SKM-1 (cell line): Measurements from ENCODE around the gene DDR2.

Experiments used
- DNase-seq: peaks from one replicate; lab custom pipeline; 2025; ENCODE audit not compliant: unreplicated experiment; lab: John Stamatoyannopoulos, UW

DDR2 gene

GRCh38 chr1:162695687-162696086, 63.4 kb downstream of the DDR2 start:
- DNase-seq, result no peak

GRCh38 chr1:162696286-162696862, 64.1 kb downstream of the DDR2 start:
- no peak for DNase-seq

- no peak for DNase-seq
These were observed 65.1 kb downstream of the DDR2 start for GRCh38 chr1:162697140-162697895.

- DNase-seq, result no peak
These were observed 67.1 kb downstream of the DDR2 start for GRCh38 chr1:162699366-162699765.

GRCh38 chr1:162700131-162700530, 67.9 kb downstream of the DDR2 start:
- no peak for DNase-seq

- no peak for DNase-seq
These were observed 69.0 kb downstream of the DDR2 start for GRCh38 chr1:162701286-162701685.

GRCh38 chr1:162702628-162703027, 70.4 kb downstream of the DDR2 start:
- no peak for DNase-seq

GRCh38 chr1:162703708-162704107, 71.4 kb downstream of the DDR2 start:
- no peak for DNase-seq

- DNase-seq, result no peak
These were observed 72.6 kb downstream of the DDR2 start for GRCh38 chr1:162704673-162705424.

GRCh38 chr1:162706003-162706402, 73.7 kb downstream of the DDR2 start:
- no peak for DNase-seq

- DNase-seq, result no peak
These were observed 74.3 kb downstream of the DDR2 start for GRCh38 chr1:162706606-162707005.

GRCh38 chr1:162708286-162708685, 76.0 kb downstream of the DDR2 start:
- no peak for DNase-seq

- no peak for DNase-seq
These were observed 77.0 kb downstream of the DDR2 start for GRCh38 chr1:162709132-162709860.

GRCh38 chr1:162709870-162710269, 77.6 kb downstream of the DDR2 start:
- DNase-seq, result no peak

GRCh38 chr1:162710345-162710744, 78.1 kb downstream of the DDR2 start:
- DNase-seq, result no peak

GRCh38 chr1:162710780-162711465, 78.7 kb downstream of the DDR2 start:
- DNase-seq, result no peak

- no peak for DNase-seq
These were observed 80.2 kb downstream of the DDR2 start for GRCh38 chr1:162712317-162713029.

GRCh38 chr1:162716123-162716522, 83.9 kb downstream of the DDR2 start:
- no peak for DNase-seq

GRCh38 chr1:162716552-162716951, 84.3 kb downstream of the DDR2 start:
- no peak for DNase-seq

GRCh38 chr1:162717548-162718184, 85.4 kb downstream of the DDR2 start:
- DNase-seq, result no peak
